ENCODE results near the gene ALDH7A1. TPM values are rescaled to one million over a fixed set of nuclear protein-coding genes. Genes with fewer than 3 reads are reported as not detected.

ALDH7A1 gene
- total and polyA plus RNA-seq, 8 donors = 15.9 to 28.7 (median 22.7) TPM

DNA sequence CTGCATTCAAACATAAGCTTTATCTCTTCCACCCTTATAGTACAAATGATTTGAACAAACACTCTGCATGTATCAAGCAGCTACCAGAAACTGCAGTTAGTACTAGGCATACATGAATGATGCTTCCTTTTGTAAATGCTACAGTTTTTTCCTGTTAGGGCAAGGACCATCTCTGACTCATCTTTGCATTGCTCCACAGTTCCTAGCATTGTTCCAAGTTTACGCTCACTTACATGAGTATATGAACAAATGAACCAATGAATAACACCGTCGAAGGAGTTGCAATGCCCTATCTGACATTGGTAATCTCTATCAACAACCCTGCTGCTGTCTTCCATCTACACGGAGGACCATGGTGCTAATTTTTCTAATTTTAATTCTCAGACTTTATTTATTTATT is 2.1 kb upstream of the ALDH7A1 start:
- FAIRE-seq (no peak), ATAC-seq (no peak), DNase-seq (no peak)
- H3K4me1 ChIP-seq = peaks cover 7 to 17% (median 9%) of the 10 kb centered on the region in 3 donors
- H3K4me3 ChIP-seq = no peak overlapping the region
- H3K36me3 ChIP-seq = no peaks in the 10 kb centered on the region
- H3K27me3 ChIP-seq = no peaks in the 10 kb centered on the region
- TF ChIP-seq, protein P1, sequence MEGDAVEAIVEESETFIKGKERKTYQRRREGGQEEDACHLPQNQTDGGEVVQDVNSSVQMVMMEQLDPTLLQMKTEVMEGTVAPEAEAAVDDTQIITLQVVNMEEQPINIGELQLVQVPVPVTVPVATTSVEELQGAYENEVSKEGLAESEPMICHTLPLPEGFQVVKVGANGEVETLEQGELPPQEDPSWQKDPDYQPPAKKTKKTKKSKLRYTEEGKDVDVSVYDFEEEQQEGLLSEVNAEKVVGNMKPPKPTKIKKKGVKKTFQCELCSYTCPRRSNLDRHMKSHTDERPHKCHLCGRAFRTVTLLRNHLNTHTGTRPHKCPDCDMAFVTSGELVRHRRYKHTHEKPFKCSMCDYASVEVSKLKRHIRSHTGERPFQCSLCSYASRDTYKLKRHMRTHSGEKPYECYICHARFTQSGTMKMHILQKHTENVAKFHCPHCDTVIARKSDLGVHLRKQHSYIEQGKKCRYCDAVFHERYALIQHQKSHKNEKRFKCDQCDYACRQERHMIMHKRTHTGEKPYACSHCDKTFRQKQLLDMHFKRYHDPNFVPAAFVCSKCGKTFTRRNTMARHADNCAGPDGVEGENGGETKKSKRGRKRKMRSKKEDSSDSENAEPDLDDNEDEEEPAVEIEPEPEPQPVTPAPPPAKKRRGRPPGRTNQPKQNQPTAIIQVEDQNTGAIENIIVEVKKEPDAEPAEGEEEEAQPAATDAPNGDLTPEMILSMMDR (IDR thresholded peaks at IDR 0.05) = no peak
- WGBS, 2 donors = 83 to 85% methylated on average over 4 of the region's 4 CpGs
- intact Hi-C loops (cut with DNase I) = no loop called here
- no peaks in the 10 kb centered on the region for H3K9me3 ChIP-seq
- H3K27ac ChIP-seq = no peak overlapping the region

DNA sequence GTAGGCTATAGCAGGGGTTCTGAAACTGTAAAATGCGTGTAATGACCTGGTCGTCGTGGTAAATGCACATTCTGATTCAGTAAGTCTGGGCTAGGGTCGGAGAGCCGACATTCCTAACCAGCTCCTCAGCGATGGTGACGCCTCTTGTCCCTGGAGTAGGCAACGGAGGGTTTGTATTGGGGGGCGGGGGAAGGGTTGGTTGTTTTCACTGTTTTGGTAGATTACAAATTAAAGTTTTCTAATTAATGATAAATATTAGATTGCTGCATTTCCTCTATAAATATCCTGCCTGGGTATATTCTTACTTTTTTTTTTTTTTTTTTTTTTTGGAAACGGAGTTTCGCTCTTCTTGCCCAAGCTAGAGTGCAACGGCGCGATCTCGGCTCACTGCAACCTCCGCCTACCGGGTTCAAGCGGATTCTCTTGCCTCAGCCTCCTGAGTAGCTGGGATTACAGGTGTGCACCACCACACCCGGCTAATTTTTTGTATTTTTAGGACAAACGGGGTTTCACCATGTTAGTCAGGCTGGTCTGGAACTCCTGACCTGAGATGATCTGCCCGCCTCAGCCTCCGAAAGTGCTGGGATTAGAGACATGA is 566 bp upstream of the ALDH7A1 start:
- intact Hi-C loops (cut with DNase I) = no loop called here
- DNase-seq (no peak), ATAC-seq (no peak), FAIRE-seq (no peak)
- Histone ChIP-seq H3K36me3 (no peaks in the 10 kb centered on the region), H3K4me1 (peaks cover 0 to 10% (median 5%) of the 10 kb centered on the region in 3 donors), H3K27me3 (no peaks in the 10 kb centered on the region), H3K9me3 (no peaks in the 10 kb centered on the region), H3K27ac (peak overlapping the region in 3 of 4 donors; percentile 45 to 75 (median 55)), H3K4me3 (peak overlapping the region in 3 of 4 donors; percentile 42 to 64 (median 63))
- WGBS, 2 donors = 55 to 57% methylated on average over 22 of the region's 22 CpGs
- TF ChIP-seq, protein P1 (IDR thresholded peaks at IDR 0.05) = no peak

DNA sequence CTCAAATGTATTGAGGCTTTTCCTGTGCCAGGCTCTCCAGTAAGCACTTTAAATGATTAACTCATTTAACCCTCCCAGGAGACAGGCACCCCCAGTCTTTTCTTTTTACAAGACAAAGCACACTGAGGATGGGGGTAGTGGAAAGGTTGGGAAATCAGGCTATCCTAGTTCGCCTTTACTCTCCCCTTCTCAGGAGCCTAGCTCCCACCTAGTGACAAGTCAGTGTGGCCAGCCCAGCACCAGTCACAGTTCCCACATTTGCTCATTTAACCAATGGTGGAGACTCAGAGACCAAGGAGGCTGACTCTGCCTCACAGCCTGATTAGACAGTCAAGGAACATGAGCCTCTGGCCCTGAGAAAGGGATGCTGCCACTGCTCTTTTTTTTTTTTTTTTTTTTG is 3.5 kb downstream of the ALDH7A1 start:
- Histone ChIP-seq H3K36me3 (no peaks in the 10 kb centered on the region), H3K27ac (no peak overlapping the region), H3K9me3 (no peaks in the 10 kb centered on the region), H3K4me1 (peaks cover 0 to 10% (median 5%) of the 10 kb centered on the region in 3 donors), H3K4me3 (no peak overlapping the region), H3K27me3 (no peaks in the 10 kb centered on the region)
- no peak for FAIRE-seq
- WGBS, 2 donors = 94 to 100% methylated on average over 1 of the region's 1 CpG
- no peak for ATAC-seq
- DNase-seq = no peak
- TF ChIP-seq, protein P1 (IDR thresholded peaks at IDR 0.05) = no peak
- intact Hi-C loops (cut with DNase I) = no loop called here

DNA sequence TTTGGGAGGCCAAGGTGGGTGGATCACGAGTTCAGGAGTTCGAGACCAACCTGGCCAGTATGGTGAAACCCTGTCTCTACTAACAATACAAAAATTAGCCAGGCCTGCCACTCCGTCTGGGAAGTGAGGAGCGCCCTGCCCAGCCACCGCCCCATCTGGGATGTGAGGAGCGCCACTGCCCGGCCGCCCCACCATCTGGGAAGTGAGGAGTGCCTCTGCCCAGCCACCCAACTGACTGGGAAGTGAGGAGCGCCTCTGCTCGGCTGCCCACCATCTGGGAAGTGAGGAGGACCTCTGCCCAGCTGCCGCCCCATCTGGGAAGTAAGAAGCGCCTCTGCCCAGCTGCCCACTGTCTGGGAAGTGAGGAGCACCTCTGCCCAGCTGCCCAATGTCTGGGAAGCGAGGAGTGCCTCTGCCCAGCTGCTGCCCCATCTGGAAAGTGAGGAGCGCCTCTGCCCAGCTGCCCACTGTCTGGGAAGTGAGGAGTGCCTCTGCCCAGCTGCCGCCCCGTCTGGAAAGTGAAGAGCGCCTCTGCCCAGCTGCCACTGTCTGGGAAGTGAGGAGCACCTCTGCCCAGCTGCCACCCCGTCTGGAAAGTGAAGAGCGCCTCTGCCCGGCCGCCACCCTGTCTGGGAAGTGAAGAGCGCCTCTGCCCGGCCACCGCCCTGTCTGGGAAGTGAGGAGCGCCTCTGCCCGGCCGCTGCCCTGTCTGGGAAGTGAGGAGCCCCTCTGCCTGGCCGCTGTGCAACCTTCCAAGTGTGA is 5.3 kb downstream of the ALDH7A1 start:
- DNase-seq (no peak), FAIRE-seq (no peak), ATAC-seq (no peak)
- Histone ChIP-seq H3K27me3 (no peaks in the 10 kb centered on the region), H3K36me3 (no peaks in the 10 kb centered on the region), H3K27ac (no peak overlapping the region), H3K4me1 (peaks cover 0 to 10% (median 5%) of the 10 kb centered on the region in 3 donors), H3K4me3 (no peak overlapping the region), H3K9me3 (no peaks in the 10 kb centered on the region)
- TF ChIP-seq, protein P1 (IDR thresholded peaks at IDR 0.05) = no peak
- 96 to 99% methylated on average over 28 of the region's 28 CpGs for WGBS, 2 donors
- intact Hi-C loops (cut with DNase I) = no loop called here

Data from pancreas (tissue), 10 donors.